Mesenteric fat pad (tissue), 1 donor: ENCODE measurements around the gene DHCR24. TPM values are rescaled to one million over a fixed set of nuclear protein-coding genes. Genes with fewer than 3 reads are reported as not detected.

Source experiments
- DNase-seq: peaks from one replicate; pipeline ENCODE4 v3.0.0-alpha.2; 2020; ENCODE audit warnings: low spot score
- total RNA-seq: library from RNA; stranded (reverse); fragmentation: NEBNext Ultra II Directional; extraction: Animal tissue kit (Norgen Biotek cat#: 25700); gene quantifications from one replicate; pipeline ENCODE4 v1.2.1, GENCODE V29; 2021
- donor health status: DM: yes; HTN: yes; CAD: no.

The DHCR24 gene
- total RNA-seq, 1 donor from 2014 or later = 115 TPM

DNA sequence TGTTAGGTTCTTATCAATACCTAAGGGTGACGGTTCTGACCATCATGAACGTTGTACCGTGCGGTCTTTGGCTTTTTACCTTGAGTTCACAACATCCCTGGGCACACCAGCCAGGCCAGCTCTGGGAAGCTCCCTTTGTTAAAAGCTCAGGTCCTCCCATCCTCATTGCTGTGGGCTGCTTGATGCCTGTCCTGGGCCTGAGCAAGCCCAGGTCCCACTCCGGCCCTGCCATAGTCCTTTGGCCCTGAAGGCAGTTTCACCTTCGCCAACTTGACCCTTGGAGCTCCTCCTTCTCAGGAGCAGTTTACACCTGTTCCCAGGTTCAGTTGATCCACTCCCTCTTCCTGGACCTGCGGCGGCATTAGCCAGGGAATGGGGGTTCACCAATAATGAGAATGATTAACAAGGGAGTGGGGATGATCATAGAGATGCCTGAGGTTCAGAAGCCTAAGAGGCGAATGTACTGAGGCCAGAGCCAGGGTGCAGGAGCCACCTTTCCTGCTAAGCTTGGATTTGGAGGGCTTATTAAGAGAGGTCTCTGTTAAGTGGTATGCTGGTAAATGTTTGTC lies 40.2 kb downstream of the DHCR24 start:
- DNase-seq = peak; percentile 75

DNA sequence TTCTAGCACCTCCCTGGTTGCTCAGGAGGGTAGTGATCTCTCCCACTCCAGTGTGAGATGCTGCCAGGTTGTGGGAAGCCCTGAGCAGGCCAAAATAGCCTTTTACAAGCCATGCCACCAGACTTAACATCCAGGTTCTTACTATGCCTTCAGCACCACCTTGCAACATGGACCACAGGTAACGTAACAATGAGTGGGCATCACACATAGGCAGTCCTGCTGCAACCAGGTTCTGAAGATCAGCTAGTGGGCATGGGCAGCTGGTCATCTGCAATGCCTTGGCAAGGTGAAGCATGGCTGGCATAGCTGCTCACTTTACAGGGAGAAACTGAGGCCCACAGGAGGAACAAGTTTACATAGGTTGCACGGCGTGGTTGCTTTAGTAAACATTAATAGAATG lies 40.7 kb downstream of the DHCR24 start:
- peak; percentile 45 for DNase-seq

DNA sequence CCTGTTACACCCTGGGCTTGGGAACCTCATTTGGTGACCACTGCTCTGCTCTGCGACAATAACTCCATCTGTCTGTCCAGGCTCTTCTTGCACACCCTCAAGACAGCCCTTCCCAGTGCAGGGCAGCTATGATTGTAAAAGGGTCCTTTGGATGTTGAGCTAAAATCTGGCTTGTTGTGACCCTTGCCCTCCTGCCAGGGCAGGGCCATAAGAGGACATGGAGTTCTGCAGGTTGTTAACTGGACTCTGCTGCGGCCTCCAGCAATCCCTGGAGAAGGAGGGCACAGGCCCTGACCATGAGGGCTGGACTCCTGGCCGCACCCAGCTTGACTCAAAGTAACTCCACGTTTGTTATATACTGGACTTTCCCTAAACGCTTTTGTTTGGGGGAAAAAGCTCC lies 41.2 kb downstream of the DHCR24 start:
- DNase-seq = no peak

DNA sequence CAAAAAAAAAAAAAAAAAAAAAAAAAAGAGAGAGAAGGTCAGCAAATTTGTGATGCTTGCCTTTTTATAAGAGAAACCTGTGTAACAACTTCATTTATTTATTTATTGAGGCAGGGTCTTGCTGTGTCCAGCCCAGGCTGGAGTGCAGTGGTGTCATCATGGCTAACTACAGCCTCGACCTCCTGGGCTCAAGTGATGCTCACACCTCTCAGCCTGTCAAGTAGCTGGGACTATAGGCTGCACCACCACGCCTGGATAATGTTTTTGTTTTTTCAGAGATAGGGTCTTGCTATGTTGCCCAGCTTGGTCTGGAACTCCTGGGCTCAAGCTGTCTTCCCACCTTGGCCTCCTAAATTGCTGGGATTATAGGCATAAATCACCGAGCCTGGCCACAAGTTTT lies 42.4 kb downstream of the DHCR24 start:
- DNase-seq = no peak

DNA sequence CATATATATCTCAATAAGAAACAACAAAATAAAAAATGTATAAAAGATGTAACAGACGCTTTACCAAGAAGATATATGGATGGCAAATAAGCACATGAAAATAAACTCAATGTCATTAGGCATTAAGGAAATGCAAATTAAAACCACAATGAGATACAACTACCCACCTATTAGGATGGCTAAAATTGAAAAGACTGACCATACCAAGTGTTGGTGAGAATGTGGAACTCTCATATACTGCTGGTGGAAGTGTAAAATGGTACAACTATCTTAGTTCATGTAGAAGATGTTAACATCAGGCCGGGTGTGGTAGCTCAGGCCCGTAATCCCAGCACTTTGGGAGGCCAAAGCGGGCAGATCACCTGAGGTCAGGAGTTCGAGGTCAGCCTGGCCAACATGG lies 43.5 kb downstream of the DHCR24 start:
- no peak for DNase-seq

DNA sequence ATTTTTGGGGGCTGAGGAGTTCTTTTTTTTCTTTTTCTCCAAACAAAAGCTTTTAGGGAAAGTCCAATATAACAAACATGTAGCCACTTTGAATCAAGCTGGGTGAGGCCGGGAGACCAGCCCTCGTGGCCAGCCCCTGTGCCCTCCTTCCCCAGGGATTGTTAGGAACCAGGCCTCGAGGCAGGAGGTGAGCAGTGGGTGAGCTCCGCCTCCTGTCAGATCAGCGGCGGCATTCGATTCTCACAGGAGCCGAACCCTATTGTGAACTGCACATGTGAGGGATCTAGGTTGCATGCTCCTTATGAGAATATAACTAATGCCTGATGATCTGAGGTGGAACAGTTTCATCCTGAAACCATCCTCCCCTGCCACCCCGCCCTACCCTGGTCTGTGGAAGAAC lies 44.0 kb downstream of the DHCR24 start:
- DNase-seq = peak; percentile 60

DNA sequence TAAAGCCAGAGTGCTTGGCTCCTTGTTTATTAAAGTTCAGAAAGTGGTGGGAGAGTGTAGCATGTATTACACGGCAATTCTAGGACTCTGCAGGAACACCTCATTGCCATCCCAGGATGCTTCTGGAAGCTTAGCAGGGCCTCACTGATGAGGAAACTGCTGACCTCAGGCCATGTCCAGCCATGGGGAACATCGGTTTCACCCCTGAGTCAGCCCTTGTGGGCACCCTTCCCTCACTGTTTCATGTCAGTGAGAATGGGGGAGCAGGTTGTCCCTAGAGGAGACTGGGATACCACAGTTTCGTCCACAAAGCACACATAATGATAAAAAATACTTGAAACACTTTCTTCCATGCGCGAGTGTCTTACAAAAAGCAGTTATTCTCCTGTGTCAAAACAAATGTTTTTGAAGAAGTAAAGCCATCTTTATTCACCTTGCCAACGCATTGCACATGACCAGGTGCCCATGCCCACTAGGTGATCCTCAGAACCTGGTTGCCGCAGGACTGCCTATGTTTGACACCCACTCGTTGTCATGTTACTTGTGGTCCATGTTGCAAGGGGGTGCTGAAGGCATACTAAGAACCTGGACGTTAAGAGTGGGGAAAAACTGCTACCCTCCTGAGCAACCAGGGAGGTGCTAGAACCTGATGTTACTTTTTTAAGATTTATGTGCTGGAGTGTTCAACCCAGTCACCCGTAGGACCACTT lies 44.6 kb downstream of the DHCR24 start:
- DNase-seq = no peak

DNA sequence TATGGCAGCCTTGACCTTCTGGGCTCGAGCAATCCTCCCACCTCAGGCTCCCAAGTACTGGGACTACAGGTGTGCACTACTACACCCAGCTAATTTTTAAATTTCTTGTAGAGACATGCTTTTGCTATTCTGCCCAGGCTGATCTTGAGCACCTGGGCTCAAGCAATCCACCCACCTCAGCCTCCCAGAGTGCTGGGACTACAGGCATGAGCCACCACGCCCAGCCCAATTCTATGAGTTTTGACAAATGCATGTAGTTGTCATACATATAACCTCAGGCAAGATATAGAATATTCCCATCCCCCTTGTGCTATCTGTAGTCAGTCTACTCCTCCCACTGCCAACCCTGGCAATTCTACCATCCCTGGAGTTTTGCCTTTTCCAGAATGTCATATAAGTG lies 47.2 kb downstream of the DHCR24 start:
- DNase-seq = no peak

DNA sequence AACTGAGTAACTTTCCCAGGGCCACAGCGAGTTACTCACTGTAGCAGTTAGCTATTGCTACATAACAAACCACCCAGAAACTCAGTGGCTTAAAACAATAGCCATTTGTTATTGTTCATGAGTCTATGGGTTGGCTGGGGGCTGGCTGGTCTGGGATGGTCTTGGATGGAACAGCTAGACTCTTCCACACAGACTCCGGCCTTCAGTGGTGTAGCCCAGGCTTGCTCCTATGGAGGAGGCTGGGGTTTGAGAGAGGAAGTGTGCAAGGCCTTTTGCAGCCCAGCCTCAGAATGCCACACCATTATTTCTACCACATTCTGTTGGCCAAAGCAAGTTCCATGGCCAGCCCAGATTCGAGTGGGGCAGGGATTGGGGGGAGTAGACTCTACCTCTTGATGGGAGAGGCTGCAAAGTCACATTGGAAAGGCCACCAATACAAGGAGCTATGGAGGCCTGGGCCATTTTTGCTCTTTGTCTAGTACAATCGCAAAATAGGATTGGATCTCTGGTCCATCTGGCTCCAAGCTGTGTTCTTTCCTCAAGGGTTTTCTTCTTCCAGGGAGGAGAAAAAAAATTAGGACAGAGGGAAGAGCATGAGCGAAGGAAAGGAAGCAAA lies 48.3 kb downstream of the DHCR24 start:
- DNase-seq = no peak

DNA sequence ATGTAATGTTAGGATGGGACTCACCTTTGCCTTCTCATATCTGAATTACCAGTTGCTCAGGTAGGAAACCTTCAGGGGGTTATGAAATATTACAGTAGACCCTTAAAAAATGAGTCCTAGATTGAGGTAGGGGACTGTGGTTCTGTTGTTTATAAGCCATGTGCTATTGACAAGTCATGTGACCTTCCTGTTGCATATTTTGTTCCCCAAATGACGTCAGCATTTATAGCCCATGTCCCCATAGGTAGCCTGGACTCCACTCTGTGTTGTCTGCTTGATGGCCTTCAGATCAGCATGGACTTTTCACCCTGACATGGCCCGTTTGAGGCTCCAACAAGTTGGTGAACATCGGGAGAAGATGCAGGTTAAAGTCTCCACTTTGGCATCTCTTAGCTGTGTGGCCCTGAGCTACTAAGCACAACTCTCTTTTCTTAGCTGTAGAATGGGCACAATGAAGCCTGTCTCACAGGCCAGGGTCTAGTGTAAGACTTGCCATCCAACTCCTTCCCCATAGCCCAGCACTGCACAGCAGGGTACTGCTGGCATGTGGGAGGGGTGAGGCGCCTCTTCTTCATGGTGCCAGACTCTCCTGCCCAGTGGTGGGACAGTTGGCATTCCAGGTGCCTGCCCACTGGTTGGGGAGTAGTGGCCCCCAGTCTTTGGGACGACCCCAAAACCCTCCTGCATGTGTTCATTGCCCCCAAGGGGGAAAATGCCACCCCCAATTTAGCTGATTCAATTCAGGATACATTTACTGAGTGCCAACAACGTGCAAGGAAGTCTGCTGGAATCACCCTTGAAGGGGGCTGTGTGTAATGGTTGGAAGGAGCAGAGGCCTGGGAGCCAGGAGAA lies 49.8 kb downstream of the DHCR24 start:
- DNase-seq = no peak

DNA sequence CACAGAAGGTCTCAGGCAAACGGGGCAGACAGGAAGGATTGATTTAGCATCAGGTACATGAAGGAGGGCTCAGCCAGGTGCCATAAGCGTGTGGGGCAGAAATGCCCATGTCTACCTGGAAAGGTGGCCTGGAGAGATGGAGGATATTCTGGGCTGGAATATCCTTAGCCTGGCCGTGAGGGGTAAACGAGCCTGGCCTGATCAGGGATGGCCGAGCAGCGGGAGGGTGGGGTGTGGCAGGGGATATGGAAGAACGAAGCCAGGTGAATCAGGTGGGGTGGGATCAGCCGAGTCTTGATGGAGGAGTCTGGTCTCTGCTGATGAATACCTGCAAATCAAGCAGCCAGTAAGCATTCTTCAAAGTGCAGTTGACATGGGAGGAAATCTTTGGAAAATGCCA lies 50.4 kb downstream of the DHCR24 start:
- DNase-seq = peak; percentile 68

DNA sequence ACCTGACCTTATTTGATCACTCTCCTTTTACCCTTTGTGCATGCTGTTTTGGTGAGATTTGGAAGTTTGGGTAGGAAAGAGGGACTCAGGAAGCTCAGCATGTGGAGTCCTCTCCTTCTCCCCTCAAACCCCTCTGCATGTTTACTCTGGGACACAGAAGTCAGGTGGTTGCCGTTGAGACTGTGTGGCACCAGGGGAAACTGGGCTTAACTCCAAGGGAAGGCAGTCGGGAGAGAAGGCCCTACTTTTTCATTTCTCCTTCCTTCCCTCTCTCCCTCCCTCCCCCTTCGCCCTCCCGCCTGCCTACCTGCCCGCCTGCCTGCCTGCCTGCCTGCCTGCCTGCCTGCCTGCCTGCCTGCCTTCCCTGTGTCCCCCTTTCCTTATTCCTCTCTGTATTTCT lies 51.0 kb downstream of the DHCR24 start:
- peak; percentile 47 for DNase-seq

DNA sequence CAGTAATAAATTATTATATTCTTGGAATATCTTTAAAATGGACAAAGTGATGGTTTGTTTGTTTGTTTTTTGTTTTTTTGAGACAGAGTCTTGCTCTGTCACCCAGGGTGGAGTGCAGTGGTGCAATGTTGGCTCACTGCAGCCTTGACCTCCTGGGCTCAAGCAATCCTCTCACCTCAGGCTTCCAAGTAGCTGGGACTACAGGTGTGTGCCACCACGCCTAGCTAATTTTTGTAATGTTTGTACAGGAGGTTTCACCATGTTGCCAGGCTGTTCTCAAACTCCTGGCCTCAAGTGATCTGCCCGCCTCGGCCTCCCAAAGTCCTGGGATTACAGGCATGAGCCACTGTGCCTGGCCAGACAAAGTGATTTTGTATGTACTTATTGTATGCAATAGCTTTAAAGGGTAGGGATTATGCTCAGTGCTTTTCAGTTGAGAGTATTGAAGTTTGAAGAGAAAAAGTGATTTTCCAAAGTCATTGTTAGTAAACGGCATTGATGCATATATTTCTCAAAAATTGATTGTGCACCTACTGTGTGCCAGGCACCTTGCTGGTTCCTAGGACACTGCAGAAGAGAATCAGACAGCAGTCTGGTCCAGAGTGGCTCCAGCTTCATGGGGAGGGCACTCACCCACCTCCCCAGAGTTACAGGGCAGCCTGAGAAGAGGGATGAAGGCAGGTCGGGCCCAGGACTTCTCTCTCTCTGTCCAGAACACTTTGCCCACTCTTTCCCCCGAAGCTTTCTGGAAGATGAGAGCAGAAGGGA lies 51.7 kb downstream of the DHCR24 start:
- DNase-seq = no peak

DNA sequence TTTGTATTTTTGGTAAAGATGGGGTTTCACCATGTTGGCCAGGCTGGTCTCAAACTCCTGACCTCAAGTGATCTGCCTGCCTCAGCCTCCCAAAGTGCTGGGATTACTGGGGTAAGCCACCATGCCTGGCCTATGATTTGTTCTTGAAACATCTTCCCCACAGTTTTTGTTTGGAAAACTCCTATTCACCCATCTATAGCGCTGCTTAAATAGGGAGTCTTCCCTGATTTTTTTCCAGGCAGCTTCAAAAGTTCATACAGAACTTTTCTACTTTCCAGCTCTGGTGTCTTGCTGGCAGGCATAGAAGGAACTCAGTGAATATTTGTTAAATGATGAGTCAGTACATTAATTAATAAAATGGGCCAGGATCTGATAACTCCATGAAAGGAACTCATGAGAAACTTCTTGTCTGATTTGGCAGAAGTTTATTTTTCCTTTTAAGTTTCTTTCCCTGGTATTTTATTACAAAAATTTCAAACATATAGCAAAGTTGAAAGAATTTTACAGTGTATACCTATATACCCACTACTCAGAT lies 52.9 kb downstream of the DHCR24 start:
- no peak for DNase-seq

DNA sequence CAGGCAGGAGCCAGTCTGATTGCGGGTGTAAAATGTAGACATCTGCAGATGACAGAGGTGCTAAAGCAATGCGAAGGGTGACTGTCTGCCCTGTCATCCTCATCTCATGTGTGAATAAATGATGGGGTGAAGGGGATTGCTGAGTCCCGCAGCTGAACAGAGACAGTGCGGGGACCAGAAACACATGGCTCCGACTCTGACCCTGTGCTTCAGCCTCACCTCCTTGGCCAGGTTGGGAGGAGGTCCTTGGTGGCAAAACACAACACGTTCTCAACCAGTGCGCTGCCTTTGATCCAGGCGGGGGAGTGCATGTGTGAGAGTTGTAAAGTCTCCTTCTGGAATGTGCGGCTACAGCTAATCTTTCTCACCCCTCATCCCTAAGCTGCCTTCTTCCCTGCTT lies 53.9 kb downstream of the DHCR24 start:
- no peak for DNase-seq

DNA sequence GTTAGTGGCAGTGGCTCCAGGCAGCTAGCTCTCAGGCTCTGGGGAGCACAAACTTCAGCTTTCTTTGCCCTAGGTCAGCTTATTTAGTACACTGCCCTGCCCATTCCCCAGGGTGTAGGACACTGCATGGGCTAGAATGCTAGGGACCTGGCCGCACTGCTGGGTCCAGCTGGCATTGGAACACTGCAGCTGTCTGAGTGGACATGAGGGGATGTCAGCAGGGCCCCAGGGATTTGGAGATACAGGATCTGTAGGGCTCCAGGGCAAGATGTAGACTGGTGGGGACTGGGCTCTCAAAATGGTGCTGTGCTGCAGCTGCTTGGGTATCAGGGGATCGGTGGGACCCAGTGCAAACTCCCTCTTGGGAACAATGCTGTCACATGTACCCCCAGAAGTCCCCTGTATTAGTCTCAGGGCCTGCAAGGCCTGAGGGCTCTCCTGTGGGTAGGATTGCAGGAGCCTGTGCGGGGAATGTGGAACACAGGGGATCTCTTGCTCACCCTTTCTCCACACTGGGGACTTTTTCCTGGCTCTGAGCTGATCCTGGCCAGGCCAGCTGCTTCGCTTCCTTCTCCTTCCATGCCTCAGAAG lies 60.7 kb downstream of the DHCR24 start:
- DNase-seq = peak; percentile 35

DNA sequence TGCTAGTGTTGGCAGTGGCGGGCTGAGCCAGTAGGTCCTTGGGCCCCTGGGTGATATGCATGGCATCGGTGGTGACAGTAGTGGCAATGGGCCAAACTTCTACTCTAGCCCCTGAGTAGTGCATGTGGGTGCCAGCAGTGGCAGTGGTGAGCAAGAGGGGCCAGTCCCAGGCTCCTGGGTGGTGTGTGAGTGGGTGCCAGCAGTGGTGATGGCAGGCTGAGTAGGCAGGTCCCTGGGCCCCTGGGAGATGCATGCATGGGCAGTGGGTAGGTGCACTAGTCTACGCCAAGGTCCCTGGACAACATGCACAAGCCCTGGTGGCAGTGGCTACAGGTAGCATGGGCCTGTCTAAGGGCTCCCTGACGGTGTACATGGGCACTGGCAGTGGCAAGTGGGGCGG lies 61.3 kb downstream of the DHCR24 start:
- peak; percentile 59 for DNase-seq

DNA sequence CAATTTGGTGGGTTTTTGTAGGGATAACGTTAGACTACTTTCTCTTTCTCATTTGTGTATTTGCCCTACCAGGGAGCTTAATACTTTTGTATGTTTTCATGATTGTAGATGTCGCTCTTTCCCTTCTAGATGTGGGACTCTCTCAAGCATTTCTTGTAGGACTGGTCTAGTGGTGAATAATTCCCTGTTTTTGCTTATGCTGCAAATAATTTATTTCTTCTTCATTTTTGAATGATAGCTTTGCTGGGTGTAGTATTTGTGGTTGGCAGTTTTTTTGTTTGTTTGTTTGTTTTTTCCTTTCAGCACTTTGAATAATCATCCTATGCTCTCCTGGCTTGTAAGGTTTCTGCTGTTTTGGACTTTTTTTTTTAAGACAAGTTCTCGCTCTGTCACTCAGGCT lies 63.3 kb downstream of the DHCR24 start:
- DNase-seq = no peak

DNA sequence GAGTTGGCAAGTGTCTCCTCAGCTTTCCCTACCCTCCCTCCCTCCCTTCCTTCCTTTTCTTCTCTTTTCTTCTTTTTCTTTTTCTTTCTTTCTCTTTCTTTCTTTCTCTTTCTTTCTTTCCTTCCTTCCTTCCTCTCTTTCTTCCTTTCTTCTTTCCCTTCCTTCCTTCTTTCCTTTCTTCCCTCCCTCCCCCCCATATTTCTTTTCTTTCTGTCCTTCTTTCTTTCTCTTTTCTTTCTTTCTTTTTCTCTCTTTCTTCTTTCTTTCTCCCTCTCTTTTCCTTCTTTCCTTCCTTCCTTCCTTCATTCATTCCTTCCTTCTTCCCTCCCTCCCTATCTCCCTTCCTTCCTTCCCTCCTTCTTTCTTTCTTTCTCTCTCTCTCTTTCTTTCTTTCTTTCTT lies 67.3 kb downstream of the DHCR24 start:
- no peak for DNase-seq

DNA sequence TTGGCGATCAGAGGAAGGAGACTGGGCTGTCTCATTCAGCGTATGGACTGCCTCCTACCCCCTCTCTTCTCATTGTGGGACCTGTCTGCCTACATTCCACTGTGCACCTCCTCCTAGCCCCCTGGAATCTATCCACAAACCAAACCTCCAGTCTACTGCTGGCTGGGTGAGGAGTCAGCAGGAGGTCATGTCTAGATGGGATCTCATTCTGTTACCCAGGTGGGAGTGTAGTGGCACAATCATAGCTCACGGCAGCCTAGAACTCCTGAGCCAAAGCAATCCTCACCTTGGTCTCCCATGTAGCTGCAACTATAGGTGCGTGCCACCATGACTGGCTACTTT lies 67.8 kb downstream of the DHCR24 start:
- DNase-seq = peak; percentile 39
